Right hindlimb (tissue), 1 donor: ENCODE measurements around the gene TNIP1.

Experiments used
- DNase-seq: peaks from one replicate; pipeline ENCODE4 v3.0.0-alpha.2; 2018

The TNIP1 gene

GRCh38 chr5:151082282-151082902 is 1.6 kb upstream of the TNIP1 start:
- DNase-seq, result no peak

DNA sequence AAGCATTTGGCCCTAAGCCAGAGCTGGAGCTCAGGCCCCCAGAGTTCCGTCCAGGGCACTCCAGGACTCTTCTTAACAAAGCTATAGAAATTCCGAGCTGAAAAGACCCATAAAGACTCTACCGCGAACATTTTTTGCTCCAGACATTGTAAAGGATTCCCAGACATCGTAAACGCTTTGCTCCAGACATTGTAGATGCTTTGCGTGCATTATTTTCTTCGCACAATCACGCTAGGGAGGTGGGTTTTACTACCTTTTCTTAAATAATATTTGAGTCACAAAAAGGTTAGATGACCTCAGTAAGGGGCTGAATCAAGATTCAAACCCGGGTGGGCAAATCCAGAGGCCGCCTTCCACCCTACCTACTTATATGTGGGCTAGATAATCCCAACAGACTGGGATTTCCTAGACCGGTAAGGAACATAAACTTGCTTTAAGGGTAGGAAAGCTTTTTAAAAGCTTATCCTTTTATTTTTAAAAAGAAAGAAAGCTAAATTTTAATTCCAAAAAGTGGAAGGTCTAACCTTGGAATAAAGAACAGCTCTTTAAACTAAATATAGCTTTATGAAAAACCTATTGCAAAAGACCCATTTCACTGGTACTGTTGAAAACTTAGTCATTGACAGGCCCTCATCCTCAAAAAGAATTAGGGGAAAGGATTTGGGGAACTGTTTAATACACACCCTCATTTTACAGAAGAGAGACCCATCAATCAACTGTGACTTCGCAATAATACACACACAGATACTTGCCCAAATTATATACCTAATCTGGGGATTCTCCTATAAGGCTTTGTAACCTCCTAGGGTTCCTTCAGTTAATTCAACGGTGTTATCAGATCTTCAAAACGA is 822 bp upstream of the TNIP1 start:
- no peak for DNase-seq

GRCh38 chr5:151079838-151080612 is 809 bp downstream of the TNIP1 start:
- DNase-seq, result no peak

DNA sequence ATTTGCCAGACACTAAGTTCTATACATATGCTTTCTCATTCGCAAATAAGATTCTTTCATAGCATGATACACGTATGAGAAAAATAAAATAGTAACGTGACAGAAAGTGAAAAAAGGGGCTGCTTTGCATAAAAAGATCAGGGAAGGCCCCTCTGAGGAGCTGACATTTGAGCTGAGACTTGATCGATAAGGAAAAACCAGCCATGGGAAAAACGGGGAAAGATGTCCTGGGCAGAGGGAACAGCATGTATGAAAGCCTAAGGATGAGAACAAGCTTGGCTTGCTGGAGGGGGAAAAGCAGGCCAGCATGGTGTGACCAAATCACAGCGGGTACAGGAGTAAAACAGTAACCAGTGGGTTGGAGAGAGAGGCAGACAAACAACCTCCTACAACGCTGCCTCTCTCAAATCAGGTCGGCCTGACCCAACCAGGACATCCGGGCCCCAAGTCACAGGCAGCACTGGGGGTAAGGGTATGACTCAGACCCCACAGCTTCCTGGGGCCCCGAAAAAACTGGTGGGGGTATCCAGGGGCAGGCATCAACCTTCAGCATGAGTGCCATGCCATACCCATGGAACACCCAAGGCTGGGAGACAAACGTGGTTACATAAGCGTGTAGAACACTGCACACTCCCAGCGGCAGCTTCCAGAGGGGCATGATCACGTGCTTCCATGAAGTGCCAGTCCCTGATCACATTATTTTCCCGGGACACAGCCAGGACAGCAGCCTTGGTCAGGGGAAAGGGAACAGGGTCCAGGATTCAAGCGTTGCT is 2.2 kb downstream of the TNIP1 start:
- DNase-seq, result no peak

DNA sequence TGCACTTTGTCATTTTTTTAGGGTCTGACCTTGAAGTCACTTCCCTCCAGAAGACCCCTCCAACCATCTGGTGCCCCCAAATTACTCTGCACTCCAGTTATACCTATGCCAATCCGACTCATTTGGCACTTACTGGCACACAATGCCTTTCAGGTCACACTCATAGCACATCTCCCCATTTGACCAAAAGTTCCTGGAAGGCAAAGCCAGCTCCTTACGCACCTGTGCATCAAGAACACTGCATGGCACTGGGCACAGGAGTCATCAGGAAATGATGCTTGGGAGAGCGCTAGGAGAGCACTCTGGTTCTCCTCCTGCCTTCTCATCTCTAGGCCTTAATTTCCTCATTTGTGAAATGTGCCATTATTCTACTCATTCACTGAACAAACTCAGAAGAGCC is 2.9 kb downstream of the TNIP1 start:
- DNase-seq, result no peak

- no peak for DNase-seq
Observed at GRCh38 chr5:151077419-151077818, 3.4 kb downstream of the TNIP1 start.

DNA sequence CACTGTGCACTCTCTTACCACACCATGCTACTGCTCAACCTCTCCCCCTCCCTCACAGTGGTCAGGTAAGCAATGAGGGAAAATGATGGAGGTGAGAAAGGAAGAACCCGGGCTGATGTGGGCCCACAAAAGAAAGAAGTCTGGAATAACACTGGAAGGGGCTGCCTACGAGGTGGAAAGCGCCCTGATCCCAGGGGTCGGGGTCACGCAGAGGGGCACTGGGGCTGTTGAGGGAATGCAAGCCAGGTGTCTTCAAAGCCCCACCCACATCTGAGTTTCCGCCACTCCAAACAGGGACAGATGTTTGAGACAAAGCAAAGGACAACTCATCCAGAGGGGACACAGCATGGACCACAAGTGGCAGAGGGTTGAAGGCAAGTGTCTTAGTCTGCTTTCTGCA is 4.2 kb downstream of the TNIP1 start:
- DNase-seq, result no peak

DNA sequence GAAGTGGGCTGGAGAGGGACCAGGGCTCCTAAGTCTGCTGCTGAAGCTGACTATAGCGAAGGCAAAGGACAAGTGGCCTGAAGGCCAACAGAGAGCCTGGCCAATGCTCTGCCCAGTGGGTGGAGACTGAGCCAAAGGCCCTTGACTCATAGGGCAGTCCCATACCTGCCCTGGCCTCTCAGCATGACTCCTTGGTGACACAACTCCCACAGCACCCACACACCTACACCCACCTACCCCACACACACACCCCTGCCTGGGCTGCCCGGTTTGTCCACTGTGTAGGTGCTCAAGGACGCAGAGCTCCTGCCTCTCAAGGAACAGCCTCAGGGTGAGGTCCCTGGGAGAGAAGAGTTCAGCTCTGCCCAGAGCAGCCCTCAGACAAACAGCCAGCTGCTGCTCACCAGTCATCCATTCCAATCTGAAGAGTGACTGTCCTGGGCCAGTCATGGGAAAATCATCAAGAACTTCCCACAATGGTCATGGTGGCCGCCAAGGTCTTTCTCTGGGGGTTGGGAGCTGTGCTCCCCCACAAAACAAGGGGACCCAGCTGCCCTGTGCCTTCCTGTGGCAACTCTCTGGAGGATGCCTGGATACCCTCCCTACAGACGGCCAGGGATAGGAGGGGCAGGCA is 5.0 kb downstream of the TNIP1 start:
- no peak for DNase-seq

DNA sequence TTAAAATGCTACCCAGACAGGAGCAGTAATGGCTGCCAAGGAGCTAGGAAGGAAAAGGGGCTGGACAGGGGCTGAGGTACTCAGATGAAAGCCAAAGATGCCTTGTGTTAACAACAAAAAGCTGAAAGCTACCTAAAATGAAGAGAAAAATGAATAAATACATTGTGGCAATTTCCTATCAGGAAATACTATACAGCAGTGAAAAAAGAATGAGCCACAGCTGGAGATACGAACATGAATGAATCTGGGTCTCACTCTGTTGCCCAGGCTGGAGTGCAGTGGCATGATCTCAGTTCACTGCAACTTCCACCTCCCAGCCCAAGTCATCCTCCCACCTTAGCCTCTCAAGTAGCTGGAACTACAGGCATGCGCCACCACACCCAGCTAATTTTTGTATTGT is 6.3 kb downstream of the TNIP1 start:
- no peak for DNase-seq

DNA sequence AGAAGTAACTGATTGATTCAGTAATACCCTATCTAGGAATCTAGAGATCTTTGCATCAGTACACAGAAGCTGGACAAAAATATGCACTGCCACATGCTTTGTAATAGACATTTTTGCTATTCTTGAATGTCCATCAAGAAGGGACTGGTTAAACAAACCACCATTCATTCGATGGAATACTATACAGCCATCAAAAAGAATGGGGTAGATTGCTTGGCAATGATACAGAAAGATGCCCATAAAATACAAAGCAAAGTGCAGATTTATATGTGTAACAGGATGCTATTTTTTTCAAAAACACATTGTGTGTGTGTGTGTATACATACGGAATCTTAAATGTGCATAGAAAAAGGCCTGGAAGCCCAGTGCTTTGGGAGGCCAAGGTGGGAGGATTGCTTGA is 7.6 kb downstream of the TNIP1 start:
- DNase-seq, result no peak

DNA sequence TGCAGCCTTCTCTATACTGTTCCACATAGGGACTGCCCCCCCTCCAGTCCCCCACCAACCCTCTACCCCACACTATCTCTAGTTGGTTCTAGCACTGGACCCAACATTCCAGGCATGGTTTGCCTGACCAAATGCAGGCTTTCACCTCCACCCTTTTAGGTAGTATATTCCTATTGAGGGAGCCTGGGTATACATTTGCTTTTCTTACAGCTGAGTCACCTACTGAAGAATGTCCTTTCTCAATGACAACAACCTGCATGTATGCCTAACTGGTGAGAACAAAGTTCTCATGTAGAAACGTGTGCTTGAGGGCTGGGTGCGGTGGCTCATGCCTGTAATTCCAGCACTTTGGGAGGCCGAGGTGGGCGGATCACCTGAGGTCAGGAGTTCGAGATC is 8.2 kb downstream of the TNIP1 start:
- DNase-seq, result no peak

- DNase-seq, result no peak
Observed at GRCh38 chr5:151071848-151072629, 8.8 kb downstream of the TNIP1 start.

DNA sequence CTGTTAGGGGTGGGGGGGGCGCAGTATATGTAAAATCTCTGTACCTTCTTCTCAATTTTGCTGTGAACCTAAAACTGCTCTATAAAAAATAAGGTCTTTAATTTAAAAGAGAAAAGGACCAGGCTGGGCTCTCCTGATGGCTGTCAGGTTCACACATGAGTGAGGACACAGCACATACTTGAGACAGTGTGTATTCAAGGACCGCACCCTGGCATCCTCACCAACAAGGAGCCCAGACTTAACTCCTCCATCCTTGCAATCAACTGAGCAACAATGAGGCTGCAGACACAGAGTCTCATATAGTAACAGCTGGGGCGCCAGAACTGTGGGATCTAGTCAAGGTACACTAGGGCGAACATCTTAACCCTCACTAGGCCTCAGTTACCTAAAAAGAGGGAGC is 9.8 kb downstream of the TNIP1 start:
- no peak for DNase-seq

GRCh38 chr5:151070449-151070848 is 10.4 kb downstream of the TNIP1 start:
- no peak for DNase-seq

DNA sequence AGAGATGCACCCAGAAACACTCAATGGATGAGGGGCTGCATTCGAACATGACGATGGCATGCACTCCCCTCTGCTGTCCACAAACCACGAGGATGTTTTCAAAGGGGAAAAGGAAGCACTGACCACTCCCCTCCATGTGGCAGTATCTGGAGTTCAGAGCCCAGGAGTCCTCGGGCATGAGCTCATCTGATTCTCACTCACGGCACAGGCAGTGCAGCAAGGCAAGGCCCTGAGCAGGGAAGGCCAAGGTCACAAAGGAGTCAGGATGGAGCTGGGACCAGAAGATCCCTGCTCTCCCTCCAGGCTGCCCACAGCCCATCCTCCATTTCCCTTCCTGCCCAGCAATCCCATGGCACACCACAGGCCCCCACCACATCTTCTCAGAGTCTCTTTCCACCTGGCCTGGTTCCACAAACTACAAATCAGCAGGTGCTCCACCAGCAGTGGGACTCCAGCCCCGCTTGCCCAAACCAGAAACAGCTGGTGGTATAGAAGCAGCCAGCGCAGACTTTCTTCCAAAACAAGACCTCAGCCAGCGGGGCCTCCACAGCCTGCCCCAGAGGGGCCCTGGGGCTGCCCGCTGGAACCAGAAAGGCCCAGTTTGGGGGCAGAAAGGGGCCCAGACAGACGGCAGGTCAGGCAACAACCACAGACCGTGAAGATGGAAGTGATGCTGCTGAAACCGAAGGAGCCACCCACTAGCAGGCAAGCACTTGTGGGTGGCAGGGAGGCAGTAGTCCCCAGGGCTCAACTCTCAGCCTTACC is 12.2 kb downstream of the TNIP1 start:
- peak; percentile 68 for DNase-seq

DNA sequence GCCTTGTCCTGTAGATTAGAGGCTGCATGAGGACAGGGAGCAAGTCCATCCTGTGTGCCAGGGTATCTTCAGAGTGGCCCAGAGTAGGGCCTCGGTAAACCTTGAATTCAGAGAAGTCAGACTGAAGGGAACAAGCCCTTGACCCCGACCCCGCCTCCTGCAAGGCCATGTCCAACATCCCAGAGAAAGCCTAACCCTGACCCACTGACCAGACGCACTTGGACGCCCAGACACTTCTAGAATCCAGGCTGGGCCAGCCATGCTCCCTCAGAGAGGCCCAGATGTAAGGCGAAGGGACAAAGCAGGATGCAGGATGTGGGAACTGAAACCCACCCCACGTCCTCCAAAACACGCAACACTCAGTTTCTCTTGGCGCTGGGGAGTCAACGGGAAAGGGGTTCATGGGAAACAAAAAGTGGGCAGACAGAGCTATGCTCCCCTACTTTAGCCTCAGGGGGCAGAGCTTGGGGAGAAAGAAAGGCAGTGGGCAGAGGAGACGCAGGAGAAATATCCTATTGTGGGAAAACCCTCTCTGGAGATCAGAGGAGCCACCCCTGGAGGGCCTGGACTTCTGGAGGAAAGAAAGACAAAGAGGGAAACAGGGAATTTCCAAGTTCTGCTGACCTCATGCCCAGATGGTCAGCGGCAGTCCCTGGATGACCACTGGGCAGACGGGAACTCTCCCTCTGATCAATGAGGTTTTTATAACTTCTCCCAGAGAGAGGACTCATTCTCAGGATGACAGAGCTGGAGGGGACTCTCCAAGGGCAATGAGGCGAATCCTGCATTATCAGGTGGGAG is 13.0 kb downstream of the TNIP1 start:
- no peak for DNase-seq

- DNase-seq, result no peak
Observed at GRCh38 chr5:151066920-151067319, 13.9 kb downstream of the TNIP1 start.

- no peak for DNase-seq
Observed at GRCh38 chr5:151065609-151066008, 15.2 kb downstream of the TNIP1 start.

DNA sequence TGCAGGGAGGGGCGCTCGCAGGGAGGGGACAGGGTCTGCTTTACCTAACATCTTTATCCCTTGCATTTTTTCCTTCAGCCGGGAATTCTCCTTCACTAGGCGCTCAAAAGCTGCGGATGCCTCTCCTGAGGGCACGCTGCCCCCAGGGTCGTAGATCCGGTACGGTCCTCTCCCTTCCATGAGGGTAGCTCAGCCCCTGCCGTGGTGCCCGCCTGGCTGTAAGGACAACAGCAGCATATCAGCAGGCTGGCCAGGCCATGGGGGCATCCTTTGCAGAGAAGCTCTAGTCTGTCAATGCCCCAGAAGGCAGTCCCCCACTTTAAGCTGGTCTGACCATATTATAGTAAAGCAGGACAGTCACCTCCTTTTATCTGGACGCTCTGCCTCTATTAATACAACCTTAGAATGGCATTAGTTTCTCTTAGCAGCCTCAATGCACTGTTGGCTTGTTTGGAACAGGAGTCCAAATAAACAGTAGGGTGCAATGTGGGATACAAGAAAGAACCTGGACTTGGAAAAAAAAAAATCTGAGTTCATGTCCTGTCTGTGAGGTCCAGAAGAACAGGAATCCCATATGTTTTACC is 15.8 kb downstream of the TNIP1 start:
- no peak for DNase-seq
